ENCODE measurements around the gene PLA2G2C. TPM values are rescaled to one million over a fixed set of nuclear protein-coding genes. Genes with fewer than 3 reads are reported as not detected.

PLA2G2C gene
- total RNA-seq, 1 donor from 2014 or later, result not detected

DNA sequence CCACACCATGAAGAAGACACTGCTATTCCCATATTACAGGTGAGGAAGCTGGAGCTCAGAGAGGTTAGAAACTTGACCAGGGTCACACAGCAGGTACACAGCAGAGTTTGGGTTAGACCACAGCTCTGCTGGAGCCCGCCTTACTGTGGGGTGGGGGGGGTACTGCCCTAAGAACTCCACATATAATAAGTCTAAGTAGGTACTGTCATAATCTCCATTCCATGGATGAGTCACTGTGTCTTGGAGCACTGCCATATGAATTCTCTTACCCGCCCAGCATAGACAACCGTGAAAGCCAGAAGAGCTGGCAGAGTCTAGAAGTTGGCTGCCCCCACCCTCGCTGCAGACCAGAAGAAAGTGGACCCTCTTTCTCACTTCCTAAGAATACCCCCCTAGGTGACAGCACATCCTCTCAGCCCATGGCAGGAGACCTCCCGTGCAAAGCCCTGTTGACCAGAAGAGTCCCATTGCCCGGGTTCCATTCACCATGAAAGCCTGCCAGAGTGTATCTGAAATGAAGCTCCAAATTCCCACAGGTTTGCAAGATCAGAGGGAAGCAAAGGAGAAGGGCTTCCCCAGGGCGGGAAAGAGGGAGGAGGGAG, 61.8 kb downstream of the PLA2G2C start:
- Histone ChIP-seq H3K27ac (no peak overlapping the region), H3K4me3 (no peak overlapping the region), H3K9me3 (no peaks in the 10 kb centered on the region), H3K27me3 (no peaks in the 10 kb centered on the region), H3K36me3 (no peaks in the 10 kb centered on the region), H3K4me1 (peaks cover 9% of the 10 kb centered on the region)
- TF ChIP-seq POLR2AphosphoS5 (IDR thresholded peaks at IDR 0.05; ENCODE audit: insufficient read depth in 1 of 2, low read depth in 1 of 2), result no peak
- no peak for TF ChIP-seq POLR2A (IDR thresholded peaks at IDR 0.05)
- TF ChIP-seq, protein P1, sequence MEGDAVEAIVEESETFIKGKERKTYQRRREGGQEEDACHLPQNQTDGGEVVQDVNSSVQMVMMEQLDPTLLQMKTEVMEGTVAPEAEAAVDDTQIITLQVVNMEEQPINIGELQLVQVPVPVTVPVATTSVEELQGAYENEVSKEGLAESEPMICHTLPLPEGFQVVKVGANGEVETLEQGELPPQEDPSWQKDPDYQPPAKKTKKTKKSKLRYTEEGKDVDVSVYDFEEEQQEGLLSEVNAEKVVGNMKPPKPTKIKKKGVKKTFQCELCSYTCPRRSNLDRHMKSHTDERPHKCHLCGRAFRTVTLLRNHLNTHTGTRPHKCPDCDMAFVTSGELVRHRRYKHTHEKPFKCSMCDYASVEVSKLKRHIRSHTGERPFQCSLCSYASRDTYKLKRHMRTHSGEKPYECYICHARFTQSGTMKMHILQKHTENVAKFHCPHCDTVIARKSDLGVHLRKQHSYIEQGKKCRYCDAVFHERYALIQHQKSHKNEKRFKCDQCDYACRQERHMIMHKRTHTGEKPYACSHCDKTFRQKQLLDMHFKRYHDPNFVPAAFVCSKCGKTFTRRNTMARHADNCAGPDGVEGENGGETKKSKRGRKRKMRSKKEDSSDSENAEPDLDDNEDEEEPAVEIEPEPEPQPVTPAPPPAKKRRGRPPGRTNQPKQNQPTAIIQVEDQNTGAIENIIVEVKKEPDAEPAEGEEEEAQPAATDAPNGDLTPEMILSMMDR (IDR thresholded peaks at IDR 0.05), result no peak
- intact Hi-C loops (cut with DNase I), result no loop called here
- no peak for DNase-seq (ENCODE audit: extremely low spot score in 2 of 2)

DNA sequence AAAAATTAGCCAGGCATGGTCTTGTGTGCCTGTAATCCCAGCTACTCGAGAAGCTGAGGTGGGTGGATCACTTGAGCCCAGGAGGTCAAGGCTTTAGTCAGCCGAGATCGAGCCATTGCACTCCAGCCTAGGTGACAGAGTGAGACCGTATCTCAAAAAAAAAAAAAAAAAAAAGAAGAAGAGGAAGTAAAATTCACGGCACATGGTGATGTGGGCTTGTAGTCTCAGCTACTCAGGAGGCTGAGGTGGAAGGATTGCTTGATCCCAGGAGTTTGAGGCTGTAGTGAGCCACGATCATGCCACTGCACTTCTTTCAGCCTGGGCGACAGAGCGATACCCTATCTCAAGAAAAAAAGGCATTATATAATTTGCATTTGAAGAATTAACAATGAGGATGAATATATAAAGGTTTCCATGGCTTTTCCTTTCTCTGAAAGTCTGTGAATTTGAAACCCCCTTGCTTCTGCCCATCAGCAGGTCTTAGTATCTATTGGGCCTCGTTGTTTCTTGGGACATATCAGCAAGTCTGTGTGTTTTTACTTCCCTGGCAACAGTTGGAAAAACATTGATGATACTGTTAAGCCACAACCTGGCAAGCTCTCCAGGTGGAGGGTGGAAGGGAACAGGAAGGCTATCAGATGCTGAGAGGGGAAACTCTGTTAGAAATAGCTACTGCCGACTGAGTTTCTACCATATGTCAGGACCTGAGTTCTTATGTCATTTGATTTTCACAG, 62.4 kb downstream of the PLA2G2C start:
- no peaks in the 10 kb centered on the region for H3K9me3 ChIP-seq
- no peaks in the 10 kb centered on the region for H3K27me3 ChIP-seq
- TF ChIP-seq, protein P1 (IDR thresholded peaks at IDR 0.05), result no peak
- TF ChIP-seq POLR2A (IDR thresholded peaks at IDR 0.05) (no peak), POLR2AphosphoS5 (IDR thresholded peaks at IDR 0.05; ENCODE audit: insufficient read depth in 1 of 2, low read depth in 1 of 2) (no peak)
- intact Hi-C loops (cut with DNase I), result no loop called here
- H3K27ac ChIP-seq, result no peak overlapping the region
- H3K36me3 ChIP-seq, result no peaks in the 10 kb centered on the region
- H3K4me1 ChIP-seq, result peaks cover 9% of the 10 kb centered on the region
- no peak overlapping the region for H3K4me3 ChIP-seq
- no peak for DNase-seq (ENCODE audit: extremely low spot score in 2 of 2)

DNA sequence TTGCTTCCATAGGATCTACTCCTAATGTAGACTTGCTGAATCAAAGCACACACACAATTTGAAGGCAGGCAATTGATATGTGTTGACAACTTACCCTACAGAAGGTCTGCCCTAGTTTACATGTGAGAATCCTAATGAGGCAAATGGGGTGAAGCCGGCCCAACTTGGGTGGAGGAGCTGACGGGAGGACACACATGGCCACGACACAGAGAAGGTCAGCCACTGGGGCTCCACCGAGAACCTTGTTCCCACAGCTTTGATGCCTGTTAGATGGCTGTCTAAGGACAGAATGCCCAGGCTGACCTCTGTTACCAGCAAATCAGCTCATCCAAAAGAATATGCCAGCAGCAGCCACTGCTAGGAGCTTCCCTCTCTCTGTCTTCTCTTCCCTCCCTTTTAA, 65.5 kb downstream of the PLA2G2C start:
- no peaks in the 10 kb centered on the region for H3K27me3 ChIP-seq
- no peak overlapping the region for H3K27ac ChIP-seq
- H3K36me3 ChIP-seq, result no peaks in the 10 kb centered on the region
- intact Hi-C loops (cut with DNase I), result no loop called here
- H3K4me1 ChIP-seq, result peaks cover 9% of the 10 kb centered on the region
- no peaks in the 10 kb centered on the region for H3K9me3 ChIP-seq
- H3K4me3 ChIP-seq, result no peak overlapping the region
- TF ChIP-seq, protein P1 (IDR thresholded peaks at IDR 0.05), result no peak
- no peak for DNase-seq (ENCODE audit: extremely low spot score in 2 of 2)

DNA sequence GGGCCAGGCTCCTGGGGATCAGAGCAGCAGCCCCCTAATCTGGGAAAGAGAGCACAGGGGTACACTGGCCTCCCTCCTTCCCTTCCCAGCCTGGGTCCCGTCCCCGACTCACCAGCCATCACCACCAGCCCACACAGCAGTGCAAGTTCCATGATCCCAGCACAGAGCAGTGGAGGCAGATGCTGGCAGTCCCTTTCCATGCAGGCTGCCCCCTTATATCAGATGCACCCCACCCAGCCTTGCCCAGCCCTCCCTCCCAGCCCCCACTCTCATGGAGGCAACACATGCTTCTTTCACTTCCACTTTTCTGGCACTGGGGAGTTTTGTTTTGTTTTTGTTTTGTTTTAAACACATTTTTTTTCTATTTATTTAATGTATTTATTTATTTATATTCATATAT, 67.0 kb downstream of the PLA2G2C start, which contains the start of gene PLA2G2D:
Gene PLA2G2D, minus strand, starts transcription at position 190 of the 400 bp plus-strand sequence. Its CDS starts 38 bp downstream, at position 152.
- H3K36me3 ChIP-seq, result no peaks in the 10 kb centered on the region
- no peaks in the 10 kb centered on the region for H3K9me3 ChIP-seq
- intact Hi-C loops (cut with DNase I), result no loop called here
- peaks cover 2% of the 10 kb centered on the region for H3K4me1 ChIP-seq
- no peak for DNase-seq (ENCODE audit: extremely low spot score in 2 of 2)
- no peak within 1 kb of the TSS for H3K27ac ChIP-seq
- TF ChIP-seq, protein P1 (IDR thresholded peaks at IDR 0.05), result no peak
- TF ChIP-seq POLR2AphosphoS5 (IDR thresholded peaks at IDR 0.05; ENCODE audit: insufficient read depth in 1 of 2, low read depth in 1 of 2) (no peak), POLR2A (IDR thresholded peaks at IDR 0.05) (no peak)
- H3K4me3 ChIP-seq, result no peak within 1 kb of the TSS
- H3K27me3 ChIP-seq, result no peaks in the 10 kb centered on the region

DNA sequence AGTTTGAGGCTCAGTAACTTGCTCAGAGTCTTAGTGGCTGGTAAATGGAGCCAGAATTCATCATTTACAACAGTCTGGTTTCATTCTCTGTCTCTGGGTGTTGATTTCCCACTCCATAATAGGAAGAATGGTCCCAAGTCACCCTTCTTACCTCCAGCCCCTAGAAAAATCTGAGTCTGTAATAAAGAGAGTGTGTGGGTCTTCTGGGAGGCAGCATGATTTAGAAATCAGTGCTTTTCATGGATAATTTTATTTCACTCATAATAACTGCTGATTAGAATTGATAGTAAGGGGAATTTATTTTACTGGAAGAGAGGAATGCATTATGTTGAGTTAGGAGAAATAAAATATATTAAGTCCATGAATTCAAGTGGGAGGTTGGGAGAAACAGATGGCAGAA, 69.1 kb downstream of the PLA2G2C start:
- TF ChIP-seq POLR2AphosphoS5 (IDR thresholded peaks at IDR 0.05; ENCODE audit: insufficient read depth in 1 of 2, low read depth in 1 of 2), result no peak
- no peak for TF ChIP-seq POLR2A (IDR thresholded peaks at IDR 0.05)
- TF ChIP-seq, protein P1 (IDR thresholded peaks at IDR 0.05), result no peak
- intact Hi-C loops (cut with DNase I), result no loop called here
- DNase-seq (ENCODE audit: extremely low spot score in 2 of 2), result no peak

More for the DNA sequence above, 69.1 kb downstream of the PLA2G2C start:
- Histone ChIP-seq H3K36me3 (no peaks in the 10 kb centered on the region), H3K9me3 (no peaks in the 10 kb centered on the region), H3K27me3 (no peaks in the 10 kb centered on the region), H3K4me1 (no peaks in the 10 kb centered on the region), H3K4me3 (no peak overlapping the region), H3K27ac (no peak overlapping the region)

Data from vagina (tissue), 2 donors.